Measurements from ENCODE around the gene EHMT2. TPM values are rescaled to one million over a fixed set of nuclear protein-coding genes. Genes with fewer than 3 reads are reported as not detected.

The EHMT2 gene
- total and polyA plus RNA-seq, 2 of the 13 experiments (the other 11 are each of a cell fraction or from before 2014, with no cell fraction given) = 55.2 to 69.2 TPM

DNA sequence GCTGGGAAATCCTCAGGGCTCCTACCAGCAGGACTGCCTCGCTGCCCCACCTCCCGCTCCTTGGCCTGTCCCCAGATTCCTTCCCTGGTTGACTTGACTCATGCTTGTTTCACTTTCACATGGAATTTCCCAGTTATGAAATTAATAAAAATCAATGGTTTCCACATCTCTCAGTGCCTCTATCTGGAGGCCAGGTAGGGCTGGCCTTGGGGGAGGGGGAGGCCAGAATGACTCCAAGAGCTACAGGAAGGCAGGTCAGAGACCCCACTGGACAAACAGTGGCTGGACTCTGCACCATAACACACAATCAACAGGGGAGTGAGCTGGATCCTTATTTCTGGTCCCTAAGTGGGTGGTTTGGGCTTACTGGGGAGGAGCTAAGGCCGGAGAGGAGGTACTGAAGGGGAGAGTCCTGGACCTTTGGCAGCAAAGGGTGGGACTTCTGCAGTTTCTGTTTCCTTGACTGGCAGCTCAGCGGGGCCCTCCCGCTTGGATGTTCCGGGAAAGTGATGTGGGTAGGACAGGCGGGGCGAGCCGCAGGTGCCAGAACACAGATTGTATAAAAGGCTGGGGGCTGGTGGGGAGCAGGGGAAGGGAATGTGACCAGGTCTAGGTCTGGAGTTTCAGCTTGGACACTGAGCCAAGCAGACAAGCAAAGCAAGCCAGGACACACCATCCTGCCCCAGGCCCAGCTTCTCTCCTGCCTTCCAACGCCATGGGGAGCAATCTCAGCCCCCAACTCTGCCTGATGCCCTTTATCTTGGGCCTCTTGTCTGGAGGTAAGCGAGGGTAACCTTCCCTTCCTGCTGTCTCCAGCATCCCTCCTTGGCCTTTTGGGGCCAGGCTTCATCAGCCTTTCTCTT lies 48.2 kb upstream of the EHMT2 start, which contains the start of gene CFB (continued):
- TF ChIP-seq, protein P1, sequence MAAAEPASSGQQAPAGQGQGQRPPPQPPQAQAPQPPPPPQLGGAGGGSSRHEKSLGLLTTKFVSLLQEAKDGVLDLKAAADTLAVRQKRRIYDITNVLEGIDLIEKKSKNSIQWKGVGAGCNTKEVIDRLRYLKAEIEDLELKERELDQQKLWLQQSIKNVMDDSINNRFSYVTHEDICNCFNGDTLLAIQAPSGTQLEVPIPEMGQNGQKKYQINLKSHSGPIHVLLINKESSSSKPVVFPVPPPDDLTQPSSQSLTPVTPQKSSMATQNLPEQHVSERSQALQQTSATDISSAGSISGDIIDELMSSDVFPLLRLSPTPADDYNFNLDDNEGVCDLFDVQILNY (CRISPR knock-in tag; conservative IDR thresholded peaks at IDR 0.05) = peak; percentile 30; the same call in 1 of the 2 replicates
- TF ChIP-seq, protein P2, sequence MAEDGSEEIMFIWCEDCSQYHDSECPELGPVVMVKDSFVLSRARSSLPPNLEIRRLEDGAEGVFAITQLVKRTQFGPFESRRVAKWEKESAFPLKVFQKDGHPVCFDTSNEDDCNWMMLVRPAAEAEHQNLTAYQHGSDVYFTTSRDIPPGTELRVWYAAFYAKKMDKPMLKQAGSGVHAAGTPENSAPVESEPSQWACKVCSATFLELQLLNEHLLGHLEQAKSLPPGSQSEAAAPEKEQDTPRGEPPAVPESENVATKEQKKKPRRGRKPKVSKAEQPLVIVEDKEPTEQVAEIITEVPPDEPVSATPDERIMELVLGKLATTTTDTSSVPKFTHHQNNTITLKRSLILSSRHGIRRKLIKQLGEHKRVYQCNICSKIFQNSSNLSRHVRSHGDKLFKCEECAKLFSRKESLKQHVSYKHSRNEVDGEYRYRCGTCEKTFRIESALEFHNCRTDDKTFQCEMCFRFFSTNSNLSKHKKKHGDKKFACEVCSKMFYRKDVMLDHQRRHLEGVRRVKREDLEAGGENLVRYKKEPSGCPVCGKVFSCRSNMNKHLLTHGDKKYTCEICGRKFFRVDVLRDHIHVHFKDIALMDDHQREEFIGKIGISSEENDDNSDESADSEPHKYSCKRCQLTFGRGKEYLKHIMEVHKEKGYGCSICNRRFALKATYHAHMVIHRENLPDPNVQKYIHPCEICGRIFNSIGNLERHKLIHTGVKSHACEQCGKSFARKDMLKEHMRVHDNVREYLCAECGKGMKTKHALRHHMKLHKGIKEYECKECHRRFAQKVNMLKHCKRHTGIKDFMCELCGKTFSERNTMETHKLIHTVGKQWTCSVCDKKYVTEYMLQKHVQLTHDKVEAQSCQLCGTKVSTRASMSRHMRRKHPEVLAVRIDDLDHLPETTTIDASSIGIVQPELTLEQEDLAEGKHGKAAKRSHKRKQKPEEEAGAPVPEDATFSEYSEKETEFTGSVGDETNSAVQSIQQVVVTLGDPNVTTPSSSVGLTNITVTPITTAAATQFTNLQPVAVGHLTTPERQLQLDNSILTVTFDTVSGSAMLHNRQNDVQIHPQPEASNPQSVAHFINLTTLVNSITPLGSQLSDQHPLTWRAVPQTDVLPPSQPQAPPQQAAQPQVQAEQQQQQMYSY (CRISPR knock-in tag; IDR thresholded peaks at IDR 0.05) = peak; percentile 43; the same call in 1 of the 2 replicates
- TF ChIP-seq, protein P3, sequence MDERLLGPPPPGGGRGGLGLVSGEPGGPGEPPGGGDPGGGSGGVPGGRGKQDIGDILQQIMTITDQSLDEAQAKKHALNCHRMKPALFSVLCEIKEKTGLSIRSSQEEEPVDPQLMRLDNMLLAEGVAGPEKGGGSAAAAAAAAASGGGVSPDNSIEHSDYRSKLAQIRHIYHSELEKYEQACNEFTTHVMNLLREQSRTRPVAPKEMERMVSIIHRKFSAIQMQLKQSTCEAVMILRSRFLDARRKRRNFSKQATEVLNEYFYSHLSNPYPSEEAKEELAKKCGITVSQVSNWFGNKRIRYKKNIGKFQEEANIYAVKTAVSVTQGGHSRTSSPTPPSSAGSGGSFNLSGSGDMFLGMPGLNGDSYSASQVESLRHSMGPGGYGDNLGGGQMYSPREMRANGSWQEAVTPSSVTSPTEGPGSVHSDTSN (CRISPR knock-in tag; IDR thresholded peaks at IDR 0.05) = peak; percentile 90
- TF ChIP-seq SIN3A (IDR thresholded peaks at IDR 0.05; ENCODE audit: borderline replicate concordance, low read depth, low read length) (no peak; the same call in 1 of the 2 replicates), ZC3H13 (CRISPR knock-in tag; IDR thresholded peaks at IDR 0.05) (peak; percentile 94), KAT2B (IDR thresholded peaks at IDR 0.05; ENCODE audit: borderline replicate concordance, low read depth, low read length) (no peak), MTF2 (CRISPR knock-in tag; IDR thresholded peaks at IDR 0.05; ENCODE audit: borderline replicate concordance) (peak; percentile 48; the same call in 1 of the 2 replicates), HNRNPLL (IDR thresholded peaks at IDR 0.05; ENCODE audit: low read depth, low read length, poor library complexity, severe bottlenecking) (no peak), ZMYM4 (CRISPR knock-in tag; IDR thresholded peaks at IDR 0.05) (peak; percentile 48; the same call in 1 of the 2 replicates), ZNF761 (CRISPR knock-in tag; conservative IDR thresholded peaks at IDR 0.05) (no peak; the same call in 1 of the 2 replicates), ZSCAN22 (CRISPR knock-in tag; IDR thresholded peaks at IDR 0.05) (0 out of 2 replicates have a peak, but pooled peaks have one; percentile 69), KDM2A (CRISPR knock-in tag; IDR thresholded peaks at IDR 0.05; ENCODE audit: borderline replicate concordance, low read depth) (peak; percentile 78; the same call in 1 of the 2 replicates), NFYB (CRISPR knock-in tag; IDR thresholded peaks at IDR 0.05) (peak; percentile 67)
- TF ChIP-seq, protein P4, sequence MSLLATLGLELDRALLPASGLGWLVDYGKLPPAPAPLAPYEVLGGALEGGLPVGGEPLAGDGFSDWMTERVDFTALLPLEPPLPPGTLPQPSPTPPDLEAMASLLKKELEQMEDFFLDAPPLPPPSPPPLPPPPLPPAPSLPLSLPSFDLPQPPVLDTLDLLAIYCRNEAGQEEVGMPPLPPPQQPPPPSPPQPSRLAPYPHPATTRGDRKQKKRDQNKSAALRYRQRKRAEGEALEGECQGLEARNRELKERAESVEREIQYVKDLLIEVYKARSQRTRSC (CRISPR knock-in tag; IDR thresholded peaks at IDR 0.05; ENCODE audit: low read depth) = no peak
- TF ChIP-seq, protein P5, sequence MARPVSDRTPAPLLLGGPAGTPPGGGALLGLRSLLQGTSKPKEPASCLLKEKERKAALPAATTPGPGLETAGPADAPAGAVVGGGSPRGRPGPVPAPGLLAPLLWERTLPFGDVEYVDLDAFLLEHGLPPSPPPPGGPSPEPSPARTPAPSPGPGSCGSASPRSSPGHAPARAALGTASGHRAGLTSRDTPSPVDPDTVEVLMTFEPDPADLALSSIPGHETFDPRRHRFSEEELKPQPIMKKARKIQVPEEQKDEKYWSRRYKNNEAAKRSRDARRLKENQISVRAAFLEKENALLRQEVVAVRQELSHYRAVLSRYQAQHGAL (CRISPR knock-in tag; IDR thresholded peaks at IDR 0.05; ENCODE audit: not compliant biosample characterization) = no peak
- TF ChIP-seq, protein P6, sequence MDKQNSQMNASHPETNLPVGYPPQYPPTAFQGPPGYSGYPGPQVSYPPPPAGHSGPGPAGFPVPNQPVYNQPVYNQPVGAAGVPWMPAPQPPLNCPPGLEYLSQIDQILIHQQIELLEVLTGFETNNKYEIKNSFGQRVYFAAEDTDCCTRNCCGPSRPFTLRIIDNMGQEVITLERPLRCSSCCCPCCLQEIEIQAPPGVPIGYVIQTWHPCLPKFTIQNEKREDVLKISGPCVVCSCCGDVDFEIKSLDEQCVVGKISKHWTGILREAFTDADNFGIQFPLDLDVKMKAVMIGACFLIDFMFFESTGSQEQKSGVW (CRISPR knock-in tag; IDR thresholded peaks at IDR 0.05; ENCODE audit: borderline replicate concordance) = no peak; the same call in 1 of the 2 replicates
- TF ChIP-seq, protein P7, sequence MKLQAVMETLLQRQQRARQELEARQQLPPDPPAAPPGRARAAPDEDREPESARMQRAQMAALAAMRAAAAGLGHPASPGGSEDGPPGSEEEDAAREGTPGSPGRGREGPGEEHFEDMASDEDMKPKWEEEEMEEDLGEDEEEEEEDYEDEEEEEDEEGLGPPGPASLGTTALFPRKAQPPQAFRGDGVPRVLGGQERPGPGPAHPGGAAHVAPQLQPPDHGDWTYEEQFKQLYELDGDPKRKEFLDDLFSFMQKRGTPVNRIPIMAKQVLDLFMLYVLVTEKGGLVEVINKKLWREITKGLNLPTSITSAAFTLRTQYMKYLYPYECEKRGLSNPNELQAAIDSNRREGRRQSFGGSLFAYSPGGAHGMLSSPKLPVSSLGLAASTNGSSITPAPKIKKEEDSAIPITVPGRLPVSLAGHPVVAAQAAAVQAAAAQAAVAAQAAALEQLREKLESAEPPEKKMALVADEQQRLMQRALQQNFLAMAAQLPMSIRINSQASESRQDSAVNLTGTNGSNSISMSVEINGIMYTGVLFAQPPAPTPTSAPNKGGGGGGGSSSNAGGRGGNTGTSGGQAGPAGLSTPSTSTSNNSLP (IDR thresholded peaks at IDR 0.05; ENCODE audit: low read depth, low read length) = peak; percentile 100

All from HepG2 (cell line).